ENCODE data around the gene SAMD8. TPM values are rescaled to one million over a fixed set of nuclear protein-coding genes. Genes with fewer than 3 reads are reported as not detected.

The SAMD8 gene
- total and polyA plus RNA-seq, 10 of the 15 experiments (the other 5 are each of a cell fraction or from before 2014, with no cell fraction given) = 2.8 to 26.0 (median 9.3) TPM

GRCh38 chr10:75083972-75084833, 27.3 kb upstream of the SAMD8 start:
- TF ChIP-seq POLR2AphosphoS2 (IDR thresholded peaks at IDR 0.05; ENCODE audit: low read depth, low read length) = no peak
- TF ChIP-seq PBX3 (IDR thresholded peaks at IDR 0.05; ENCODE audit: insufficient replicate concordance, low read depth, low read length) = no peak
- no peak for TF ChIP-seq GABPA (IDR thresholded peaks at IDR 0.05; ENCODE audit: low read depth)
- TF ChIP-seq SUZ12 (IDR thresholded peaks at IDR 0.05; ENCODE audit: unreplicated experiment) = no peak
- TF ChIP-seq POU2F2 (IDR thresholded peaks at IDR 0.05; ENCODE audit: borderline replicate concordance, low read depth, low read length) = no peak
- no peak for TF ChIP-seq RBBP5 (conservative IDR thresholded peaks at IDR 0.05)
- no peak for TF ChIP-seq ZNF207 (IDR thresholded peaks at IDR 0.05; ENCODE audit: borderline replicate concordance)
- no peak for TF ChIP-seq REST (IDR thresholded peaks at IDR 0.05; ENCODE audit: low read depth, low read length)
- no peak for TF ChIP-seq SMAD1 (IDR thresholded peaks at IDR 0.05; ENCODE audit: low read depth, partially characterized antibody)
- TF ChIP-seq BCL3 (IDR thresholded peaks at IDR 0.05; ENCODE audit: borderline replicate concordance, insufficient read depth, low read depth, low read length, poor library complexity, severe bottlenecking) = no peak
- no peak for TF ChIP-seq SIX5 (IDR thresholded peaks at IDR 0.05; ENCODE audit: low read depth, low read length, severe bottlenecking)
- TF ChIP-seq NR2C1 (IDR thresholded peaks at IDR 0.05) = no peak
- no peak for TF ChIP-seq BCLAF1 (IDR thresholded peaks at IDR 0.05)
- no peak for TF ChIP-seq CHD4 (IDR thresholded peaks at IDR 0.05)
- Histone ChIP-seq H2AFZ (ENCODE audit: control insufficient read depth, low read depth, low read length) (no peak overlapping the region), H3K79me2 (ENCODE audit: control insufficient read depth, insufficient read depth, low read length) (no peaks in the 10 kb centered on the region), H3K9me3 (replicated peaks; ENCODE audit: control insufficient read depth, insufficient read depth, low read length) (no peaks in the 10 kb centered on the region), H3K4me3 (no peak overlapping the region), H3K4me1 (ENCODE audit: control insufficient read depth, insufficient read depth, low read length) (no peaks in the 10 kb centered on the region), H3K4me2 (ENCODE audit: control insufficient read depth, insufficient read depth) (no peak overlapping the region), H4K20me1 (ENCODE audit: control insufficient read depth, insufficient read depth) (no peaks in the 10 kb centered on the region), H3K36me3 (ENCODE audit: control insufficient read depth in 2 of 2, insufficient read depth in 2 of 2, low read length in 1 of 2) (no peaks in the 10 kb centered on the region), H3K27me3 (replicated peaks in 1 of 2; ENCODE audit: control insufficient read depth in 2 of 2, insufficient read depth in 2 of 2, low read length in 1 of 2) (no peaks in the 10 kb centered on the region), H3K27ac (ENCODE audit: control insufficient read depth, insufficient read depth) (no peak overlapping the region), H3K9ac (ENCODE audit: control insufficient read depth, insufficient read depth, low read length) (no peak overlapping the region)
- 70% methylated on average over 10 of the region's 10 CpGs for WGBS (ENCODE audit: insufficient coverage, insufficient replicate concordance, low lambda C conversion rate, missing lambda C conversion rate)
- intact Hi-C loops (cut with micrococcal nuclease; ENCODE audit: unreplicated experiment) (no loop called here), in situ Hi-C loops (cut with MboI) (no loop called here)
- FAIRE-seq = no peak
- ChIA-PET POLR2A (no interaction called here), RAD21 (ENCODE audit: unreplicated experiment) (no interaction called here), SMC1A (ENCODE audit: uncharacterized antibody, unreplicated experiment) (no interaction called here), CTCF (no interaction called here)
- no peak for ATAC-seq
- no peak for DNase-seq (ENCODE audit: low read depth, low spot score)
- BruUV-seq (replicated peaks) = no TSS peak

All from GM12878 (cell line).